ENCODE measurements around the gene GPS1.

The GPS1 gene

GRCh38 chr17:82007228-82007494, 44.5 kb upstream of the GPS1 start:
- Histone ChIP-seq H3K27me3 (replicated peaks in 2 of 5; ENCODE audit: control insufficient read depth in 4 of 5, insufficient read depth in 5 of 5, low read length in 4 of 5) (no peaks in the 10 kb centered on the region), H3K9me3 (ENCODE audit: control extremely low read depth in 1 of 5, control insufficient read depth in 4 of 5, insufficient read depth in 2 of 5, low read depth in 1 of 5, low read length in 4 of 5) (no peaks in the 10 kb centered on the region), H3K27ac (ENCODE audit: insufficient read depth in 1 of 2, low read depth in 1 of 2, low read length in 2 of 2, poor library complexity in 1 of 2, severe bottlenecking in 2 of 2) (no peak overlapping the region), H3K4me1 (ENCODE audit: control extremely low read depth in 1 of 4, control insufficient read depth in 4 of 4, insufficient read depth in 4 of 4, low read length in 3 of 4) (peaks cover 0 to 31% (median 17%) of the 10 kb centered on the region in 4 experiments), H3K4me3 (ENCODE audit: control insufficient read depth in 1 of 7, extremely low read depth in 1 of 7, insufficient read depth in 4 of 7, low read depth in 2 of 7, low read length in 6 of 7) (no peak overlapping the region), H3K36me3 (ENCODE audit: control insufficient read depth in 4 of 4, insufficient read depth in 4 of 4, low read length in 3 of 4) (peaks cover 0 to 2% (median 1%) of the 10 kb centered on the region in 4 experiments)
- WGBS (ENCODE audit: insufficient coverage), result 100% methylated on average over 5 of the region's 6 CpGs
- ChIA-PET CTCF (interaction anchor here (0.6 to 5.2 kb wide), 2 partner anchors 14 to 32 kb away, joined by 3 to 30 read pairs; partner anchors contain the start of genes CENPX and LRRC45), POLR2A (no interaction called here)
- no peak for DNase-seq

- CTCF ChIA-PET, result interaction anchor here (5.2 kb wide), 1 partner anchor 14 kb away, joined by 30 read pairs; the partner anchor contains the start of genes CENPX and LRRC45
- WGBS (ENCODE audit: insufficient coverage), result 95% methylated on average over 21 of the region's 30 CpGs
These were observed 44.0 kb upstream of the GPS1 start for GRCh38 chr17:82007495-82008257.

GRCh38 chr17:82008258-82008940, 43.3 kb upstream of the GPS1 start:
- no peak overlapping the region for H3K4me3 ChIP-seq (ENCODE audit: control insufficient read depth in 1 of 7, extremely low read depth in 1 of 7, insufficient read depth in 4 of 7, low read depth in 2 of 7, low read length in 6 of 7)
- H3K4me1 ChIP-seq (ENCODE audit: control extremely low read depth in 1 of 4, control insufficient read depth in 4 of 4, insufficient read depth in 4 of 4, low read length in 3 of 4), result peaks cover 0 to 44% (median 28%) of the 10 kb centered on the region in 4 experiments
- H3K9me3 ChIP-seq (ENCODE audit: control extremely low read depth in 1 of 5, control insufficient read depth in 4 of 5, insufficient read depth in 2 of 5, low read depth in 1 of 5, low read length in 4 of 5), result no peaks in the 10 kb centered on the region
- ChIA-PET CTCF (interaction anchor here (1.7 to 5.2 kb wide), 3 partner anchors 13 to 53 kb away, joined by 5 to 30 read pairs (median 5); partner anchors contain the start of genes CENPX and LRRC45), POLR2A (no interaction called here)
- no peaks in the 10 kb centered on the region for H3K27me3 ChIP-seq (replicated peaks in 2 of 5; ENCODE audit: control insufficient read depth in 4 of 5, insufficient read depth in 5 of 5, low read length in 4 of 5)
- no peak overlapping the region for H3K27ac ChIP-seq (ENCODE audit: insufficient read depth in 1 of 2, low read depth in 1 of 2, low read length in 2 of 2, poor library complexity in 1 of 2, severe bottlenecking in 2 of 2)
- no peak for DNase-seq
- WGBS (ENCODE audit: insufficient coverage), result over 99% methylated on average over 12 of the region's 26 CpGs
- H3K36me3 ChIP-seq (ENCODE audit: control insufficient read depth in 4 of 4, insufficient read depth in 4 of 4, low read length in 3 of 4), result peaks cover 0 to 2% (median 1%) of the 10 kb centered on the region in 4 experiments

More at GRCh38 chr17:82007495-82008257, 44.0 kb upstream of the GPS1 start:
- Histone ChIP-seq H3K27me3 (replicated peaks in 2 of 5; ENCODE audit: control insufficient read depth in 4 of 5, insufficient read depth in 5 of 5, low read length in 4 of 5) (no peaks in the 10 kb centered on the region), H3K27ac (ENCODE audit: insufficient read depth in 1 of 2, low read depth in 1 of 2, low read length in 2 of 2, poor library complexity in 1 of 2, severe bottlenecking in 2 of 2) (no peak overlapping the region), H3K9me3 (ENCODE audit: control extremely low read depth in 1 of 5, control insufficient read depth in 4 of 5, insufficient read depth in 2 of 5, low read depth in 1 of 5, low read length in 4 of 5) (no peaks in the 10 kb centered on the region), H3K4me1 (ENCODE audit: control extremely low read depth in 1 of 4, control insufficient read depth in 4 of 4, insufficient read depth in 4 of 4, low read length in 3 of 4) (peaks cover 0 to 37% (median 22%) of the 10 kb centered on the region in 4 experiments), H3K36me3 (ENCODE audit: control insufficient read depth in 4 of 4, insufficient read depth in 4 of 4, low read length in 3 of 4) (peaks cover 0 to 2% (median 1%) of the 10 kb centered on the region in 4 experiments), H3K4me3 (ENCODE audit: control insufficient read depth in 1 of 7, extremely low read depth in 1 of 7, insufficient read depth in 4 of 7, low read depth in 2 of 7, low read length in 6 of 7) (no peak overlapping the region)
- POLR2A ChIA-PET, result no interaction called here
- DNase-seq, result no peak

GRCh38 chr17:82008941-82009405, 42.7 kb upstream of the GPS1 start:
- ChIA-PET POLR2A (no interaction called here), CTCF (interaction anchor here (0.7 to 5.2 kb wide), 6 partner anchors 12 to 135 kb away, joined by 3 to 30 read pairs (median 4); partner anchors contain the start of genes CENPX and LRRC45)
- Histone ChIP-seq H3K9me3 (ENCODE audit: control extremely low read depth in 1 of 5, control insufficient read depth in 4 of 5, insufficient read depth in 2 of 5, low read depth in 1 of 5, low read length in 4 of 5) (no peaks in the 10 kb centered on the region), H3K27me3 (replicated peaks in 2 of 5; ENCODE audit: control insufficient read depth in 4 of 5, insufficient read depth in 5 of 5, low read length in 4 of 5) (no peaks in the 10 kb centered on the region), H3K27ac (ENCODE audit: insufficient read depth in 1 of 2, low read depth in 1 of 2, low read length in 2 of 2, poor library complexity in 1 of 2, severe bottlenecking in 2 of 2) (no peak overlapping the region), H3K4me1 (ENCODE audit: control extremely low read depth in 1 of 4, control insufficient read depth in 4 of 4, insufficient read depth in 4 of 4, low read length in 3 of 4) (peaks cover 0 to 47% (median 34%) of the 10 kb centered on the region in 4 experiments), H3K4me3 (ENCODE audit: control insufficient read depth in 1 of 7, extremely low read depth in 1 of 7, insufficient read depth in 4 of 7, low read depth in 2 of 7, low read length in 6 of 7) (no peak overlapping the region), H3K36me3 (ENCODE audit: control insufficient read depth in 4 of 4, insufficient read depth in 4 of 4, low read length in 3 of 4) (peaks cover 0 to 2% (median 1%) of the 10 kb centered on the region in 4 experiments)
- DNase-seq, result no peak
- WGBS (ENCODE audit: insufficient coverage), result 91% methylated on average over 24 of the region's 28 CpGs

- POLR2A ChIA-PET, result no interaction called here
- Histone ChIP-seq H3K27me3 (replicated peaks in 2 of 5; ENCODE audit: control insufficient read depth in 4 of 5, insufficient read depth in 5 of 5, low read length in 4 of 5) (no peaks in the 10 kb centered on the region), H3K36me3 (ENCODE audit: control insufficient read depth in 4 of 4, insufficient read depth in 4 of 4, low read length in 3 of 4) (peaks cover 0 to 2% (median 1%) of the 10 kb centered on the region in 4 experiments), H3K27ac (ENCODE audit: insufficient read depth in 1 of 2, low read depth in 1 of 2, low read length in 2 of 2, poor library complexity in 1 of 2, severe bottlenecking in 2 of 2) (no peak overlapping the region), H3K4me1 (ENCODE audit: control extremely low read depth in 1 of 4, control insufficient read depth in 4 of 4, insufficient read depth in 4 of 4, low read length in 3 of 4) (peaks cover 0 to 47% (median 35%) of the 10 kb centered on the region in 4 experiments), H3K4me3 (ENCODE audit: control insufficient read depth in 1 of 7, extremely low read depth in 1 of 7, insufficient read depth in 4 of 7, low read depth in 2 of 7, low read length in 6 of 7) (no peak overlapping the region), H3K9me3 (ENCODE audit: control extremely low read depth in 1 of 5, control insufficient read depth in 4 of 5, insufficient read depth in 2 of 5, low read depth in 1 of 5, low read length in 4 of 5) (no peaks in the 10 kb centered on the region)
- CTCF ChIA-PET, result interaction anchor here (0.7 to 5.2 kb wide), 6 partner anchors 12 to 136 kb away, joined by 3 to 30 read pairs (median 4); partner anchors contain the start of genes CENPX and LRRC45
- DNase-seq, result peak in 1 of 3 donors; percentile 21
- 74% methylated on average over 14 of the region's 15 CpGs for WGBS (ENCODE audit: insufficient coverage)
These were observed 42.3 kb upstream of the GPS1 start for GRCh38 chr17:82009413-82009812.

- Histone ChIP-seq H3K27ac (ENCODE audit: insufficient read depth in 1 of 2, low read depth in 1 of 2, low read length in 2 of 2, poor library complexity in 1 of 2, severe bottlenecking in 2 of 2) (no peak overlapping the region), H3K4me3 (ENCODE audit: control insufficient read depth in 1 of 7, extremely low read depth in 1 of 7, insufficient read depth in 4 of 7, low read depth in 2 of 7, low read length in 6 of 7) (no peak overlapping the region), H3K4me1 (ENCODE audit: control extremely low read depth in 1 of 4, control insufficient read depth in 4 of 4, insufficient read depth in 4 of 4, low read length in 3 of 4) (peaks cover 0 to 41% (median 35%) of the 10 kb centered on the region in 4 experiments), H3K9me3 (ENCODE audit: control extremely low read depth in 1 of 5, control insufficient read depth in 4 of 5, insufficient read depth in 2 of 5, low read depth in 1 of 5, low read length in 4 of 5) (no peaks in the 10 kb centered on the region), H3K36me3 (ENCODE audit: control insufficient read depth in 4 of 4, insufficient read depth in 4 of 4, low read length in 3 of 4) (peaks cover 0 to 2% (median 1%) of the 10 kb centered on the region in 4 experiments), H3K27me3 (replicated peaks in 2 of 5; ENCODE audit: control insufficient read depth in 4 of 5, insufficient read depth in 5 of 5, low read length in 4 of 5) (no peaks in the 10 kb centered on the region)
- CTCF ChIA-PET, result interaction anchor here (1.0 to 5.2 kb wide), 4 partner anchors 9 to 52 kb away, joined by 3 to 30 read pairs (median 4); partner anchors contain the start of genes CENPX and LRRC45
- POLR2A ChIA-PET, result no interaction called here
- DNase-seq, result no peak
- 96% methylated on average over 32 of the region's 39 CpGs for WGBS (ENCODE audit: insufficient coverage)
These were observed 40.8 kb upstream of the GPS1 start for GRCh38 chr17:82010575-82011525.
